HG02678 (cell line): ENCODE results near the gene SMOC1.

ENCODE experiments used
- ATAC-seq: cut with Tn5 transposase; IDR thresholded peaks from one replicate; pipeline ENCODE4 v1.9.1; 2021; ENCODE audit warnings: mild to moderate bottlenecking, moderate library complexity; ENCODE audit not compliant: unreplicated experiment

Gene SMOC1

GRCh38 chr14:69938751-69939150 lies 59.5 kb downstream of the SMOC1 start:
- no peak for ATAC-seq

GRCh38 chr14:69941768-69942742 lies 62.8 kb downstream of the SMOC1 start:
- ATAC-seq = no peak

- no peak for ATAC-seq
Measured at GRCh38 chr14:69943084-69943780, 64.0 kb downstream of the SMOC1 start.

DNA sequence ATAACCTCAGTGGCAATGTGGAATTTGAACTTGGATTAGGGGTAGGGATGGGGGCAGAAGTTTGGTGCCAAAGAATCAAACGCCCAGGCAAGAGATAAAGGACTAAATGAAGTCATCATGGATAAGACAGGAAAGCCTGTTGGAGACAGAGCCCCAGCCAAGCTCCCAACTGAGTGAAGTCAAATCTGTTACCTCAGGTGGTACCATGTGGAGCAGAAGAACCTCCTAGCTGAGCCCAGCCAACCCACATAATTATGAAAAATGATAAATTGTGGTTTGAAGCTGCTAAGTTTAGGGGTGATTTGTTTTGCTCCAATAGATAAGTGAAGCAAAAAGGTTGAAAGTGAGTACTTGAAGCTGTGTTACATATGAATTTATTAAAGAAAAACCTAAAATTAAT lies 66.1 kb downstream of the SMOC1 start:
- no peak for ATAC-seq

DNA sequence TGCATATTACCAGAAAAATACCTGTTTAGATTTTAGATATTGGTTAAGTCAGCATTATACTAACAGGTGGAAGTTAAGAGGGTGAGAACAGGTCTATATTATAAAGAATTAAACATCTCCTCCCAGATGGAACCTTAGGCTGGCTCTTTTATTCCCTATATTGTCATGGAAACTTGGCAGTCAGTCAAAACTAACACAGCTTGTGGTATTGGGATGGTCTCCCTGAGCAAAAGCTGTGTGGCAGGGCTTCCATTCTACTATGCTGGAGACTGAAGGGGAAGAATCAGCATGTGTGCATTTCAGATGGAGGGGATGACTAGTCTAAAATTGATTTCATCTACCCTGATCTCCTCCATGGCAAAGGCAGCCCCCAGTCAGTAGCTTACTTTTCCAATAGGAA lies 66.7 kb downstream of the SMOC1 start:
- no peak for ATAC-seq

DNA sequence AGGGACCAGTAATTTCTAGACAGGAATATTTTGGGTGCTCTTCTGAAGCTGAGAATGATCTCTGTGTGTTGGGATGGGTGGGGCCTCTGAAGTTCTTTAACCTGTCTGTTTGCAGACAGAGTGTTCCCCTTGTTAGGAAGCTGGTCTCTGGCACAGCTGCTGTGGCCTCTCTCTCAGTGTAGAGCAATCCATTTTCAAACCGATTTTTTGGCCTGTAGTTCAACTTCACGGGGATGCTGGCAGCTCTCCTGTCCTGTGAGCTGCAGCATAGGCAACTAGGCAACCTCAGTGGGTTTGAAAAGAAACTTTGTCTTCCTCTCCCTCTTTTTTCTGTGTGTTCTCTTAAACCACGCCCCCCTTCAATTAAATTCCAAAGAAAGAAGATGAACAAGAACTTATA lies 69.1 kb downstream of the SMOC1 start:
- ATAC-seq = no peak

- ATAC-seq = no peak
Measured at GRCh38 chr14:69951263-69951662, 72.0 kb downstream of the SMOC1 start.

DNA sequence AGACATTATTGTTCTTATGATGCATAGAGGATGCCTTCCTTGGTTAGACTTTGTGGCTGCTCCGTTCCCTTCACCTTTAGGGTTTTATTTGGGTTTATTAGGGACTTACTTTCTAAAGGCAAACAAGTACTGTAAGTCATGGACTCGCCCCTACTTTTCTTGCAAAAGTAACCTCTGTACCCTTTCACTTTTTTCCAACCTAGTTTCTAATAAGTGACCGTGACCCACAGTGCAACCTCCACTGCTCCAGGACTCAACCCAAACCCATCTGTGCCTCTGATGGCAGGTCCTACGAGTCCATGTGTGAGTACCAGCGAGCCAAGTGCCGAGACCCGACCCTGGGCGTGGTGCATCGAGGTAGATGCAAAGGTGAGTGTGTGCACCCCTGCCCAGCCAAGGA lies 72.7 kb downstream of the SMOC1 start:
- no peak for ATAC-seq

DNA sequence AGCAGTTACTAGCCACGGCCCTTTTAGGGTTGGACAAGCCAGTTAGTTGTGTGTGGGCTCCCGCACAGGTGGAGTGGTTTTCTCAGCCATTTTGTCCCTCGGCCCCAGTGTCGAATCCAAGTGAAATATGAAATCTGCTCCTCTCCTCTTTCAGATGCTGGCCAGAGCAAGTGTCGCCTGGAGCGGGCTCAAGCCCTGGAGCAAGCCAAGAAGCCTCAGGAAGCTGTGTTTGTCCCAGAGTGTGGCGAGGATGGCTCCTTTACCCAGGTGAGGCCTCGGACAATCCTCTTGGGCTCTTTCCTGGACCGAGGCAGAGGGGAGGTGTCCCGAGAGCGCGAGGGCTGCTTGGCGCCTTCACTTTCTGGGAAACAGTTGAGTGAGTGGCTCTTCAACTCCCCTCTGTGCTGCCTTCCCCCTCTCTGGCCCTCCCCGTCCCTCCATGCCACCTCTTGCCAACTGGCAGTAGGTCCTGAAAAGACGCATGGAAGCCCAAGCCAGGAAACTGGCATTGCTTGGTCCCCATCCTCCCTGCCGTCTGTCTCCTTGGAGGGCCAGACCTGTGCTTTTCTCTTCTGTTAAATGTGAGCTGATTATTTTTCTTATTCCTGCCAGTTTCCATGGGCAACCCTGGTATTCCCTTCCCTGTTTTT lies 74.2 kb downstream of the SMOC1 start:
- ATAC-seq = no peak

- no peak for ATAC-seq
Measured at GRCh38 chr14:69955855-69956845, 76.9 kb downstream of the SMOC1 start.

DNA sequence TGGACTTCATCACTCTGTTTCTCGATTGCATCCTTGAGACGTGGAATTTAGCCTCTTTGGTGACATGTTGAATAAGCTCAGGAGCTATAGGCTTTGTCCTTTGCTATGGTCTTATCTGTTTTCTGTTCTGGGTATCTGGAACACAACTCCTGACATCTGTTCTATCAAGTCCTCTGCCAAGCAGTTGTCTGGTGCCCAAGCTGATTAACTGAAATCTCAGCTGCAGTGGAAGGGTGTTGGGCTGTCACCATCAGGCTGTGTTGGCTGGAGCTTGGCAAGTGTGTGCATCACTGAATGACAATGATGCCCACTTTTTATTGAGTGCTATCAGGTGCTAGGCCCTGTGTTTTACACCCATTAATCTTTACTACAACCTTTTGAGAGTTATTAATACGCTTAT lies 77.8 kb downstream of the SMOC1 start:
- no peak for ATAC-seq

DNA sequence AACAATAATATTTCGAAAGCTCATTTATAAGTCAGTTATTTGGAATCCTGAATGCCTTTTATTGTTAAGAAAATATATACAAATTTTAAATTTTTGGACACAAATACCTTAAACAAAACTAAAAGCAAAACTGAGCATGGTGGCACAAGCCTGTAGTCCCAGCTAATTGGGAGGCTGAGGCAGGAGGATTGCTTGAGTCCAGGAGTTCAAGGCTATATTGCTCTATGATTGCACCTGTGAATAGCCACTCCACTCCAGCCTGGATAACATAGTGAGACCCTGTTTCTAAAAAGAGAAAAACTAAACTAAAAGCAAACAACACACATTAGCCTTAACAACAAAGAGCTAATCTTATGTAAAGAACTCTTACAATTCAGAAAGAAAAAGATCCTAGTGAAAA lies 78.8 kb downstream of the SMOC1 start:
- ATAC-seq = no peak

DNA sequence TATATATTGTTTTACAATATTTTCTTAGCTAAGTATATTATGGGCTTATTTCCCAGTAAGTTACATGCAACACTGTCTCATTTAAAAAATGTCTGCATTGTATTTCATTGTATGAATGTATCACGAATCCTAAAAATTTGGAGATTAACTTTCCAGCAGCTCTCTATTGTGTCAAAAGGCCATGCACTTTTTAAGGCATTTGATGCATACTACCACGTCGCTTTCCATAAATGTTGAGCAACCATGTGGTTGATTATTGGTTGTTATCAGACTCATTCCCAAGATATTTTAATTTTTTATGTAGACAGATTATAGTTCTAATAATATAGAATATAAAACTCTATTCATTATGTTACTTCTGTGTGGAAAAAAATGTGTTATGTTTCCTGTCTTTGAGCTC lies 79.9 kb downstream of the SMOC1 start:
- ATAC-seq = no peak

GRCh38 chr14:69960296-69960695 lies 81.1 kb downstream of the SMOC1 start:
- ATAC-seq = no peak

DNA sequence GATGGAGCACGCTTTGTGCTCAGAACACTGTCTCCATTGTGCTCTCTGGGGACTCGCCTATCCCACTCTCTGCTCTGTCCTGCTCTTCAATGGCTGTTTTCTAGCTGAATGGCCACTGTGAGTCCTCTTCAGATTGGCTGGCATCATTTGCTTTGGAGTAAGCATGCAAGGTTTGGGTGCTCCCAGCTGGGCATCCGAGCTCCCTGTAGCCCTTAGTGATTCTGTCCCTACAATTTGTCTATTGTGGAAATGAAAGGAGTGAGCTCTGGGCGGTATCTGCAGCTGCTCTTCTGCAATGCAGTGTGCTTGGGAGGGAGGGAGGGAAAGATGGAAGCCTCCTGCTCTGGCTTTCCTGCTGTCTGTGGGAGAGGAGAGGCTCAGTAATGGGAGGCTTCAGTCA lies 84.8 kb downstream of the SMOC1 start:
- no peak for ATAC-seq

- ATAC-seq = no peak
Measured at GRCh38 chr14:69964841-69965240, 85.6 kb downstream of the SMOC1 start.

GRCh38 chr14:69968132-69968531 lies 88.9 kb downstream of the SMOC1 start:
- no peak for ATAC-seq

DNA sequence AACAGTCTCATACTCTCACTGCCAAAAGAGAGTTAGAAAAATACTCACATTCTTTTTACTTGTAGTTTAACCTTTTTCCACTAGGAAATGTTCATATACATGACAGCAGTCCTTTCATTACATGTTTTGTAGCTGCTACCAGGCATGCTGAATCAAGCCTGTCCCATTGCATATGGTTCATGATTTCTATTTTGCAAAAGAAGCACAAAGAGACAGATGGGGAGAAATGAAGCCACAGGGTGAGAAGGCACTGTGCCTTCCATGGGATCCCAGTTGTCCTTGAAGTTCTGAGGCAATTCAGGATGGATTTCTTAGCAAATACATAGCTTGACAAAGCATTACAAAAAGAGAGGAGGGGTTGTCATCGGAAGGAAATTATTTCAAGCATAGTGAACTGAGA lies 89.5 kb downstream of the SMOC1 start:
- no peak for ATAC-seq

DNA sequence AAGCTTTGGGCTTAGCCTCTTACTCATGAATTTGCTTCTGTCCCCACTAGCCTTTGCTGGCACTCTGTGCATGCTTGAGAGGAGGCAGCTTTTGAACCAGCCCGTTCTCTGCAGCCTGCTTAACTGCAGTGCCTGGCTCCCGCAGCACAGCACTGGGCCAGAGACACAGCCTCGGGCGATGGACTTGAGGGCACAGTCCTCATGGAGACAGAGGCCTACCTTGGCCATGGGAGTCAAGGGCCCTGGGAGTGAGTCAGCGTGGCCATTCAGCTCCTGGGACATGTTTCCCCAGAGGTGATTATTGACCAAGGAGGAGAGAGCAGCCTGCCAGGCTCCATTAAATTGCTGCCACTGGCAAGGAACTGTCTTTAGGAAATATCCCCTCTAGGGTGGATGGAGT lies 93.5 kb downstream of the SMOC1 start:
- no peak for ATAC-seq

DNA sequence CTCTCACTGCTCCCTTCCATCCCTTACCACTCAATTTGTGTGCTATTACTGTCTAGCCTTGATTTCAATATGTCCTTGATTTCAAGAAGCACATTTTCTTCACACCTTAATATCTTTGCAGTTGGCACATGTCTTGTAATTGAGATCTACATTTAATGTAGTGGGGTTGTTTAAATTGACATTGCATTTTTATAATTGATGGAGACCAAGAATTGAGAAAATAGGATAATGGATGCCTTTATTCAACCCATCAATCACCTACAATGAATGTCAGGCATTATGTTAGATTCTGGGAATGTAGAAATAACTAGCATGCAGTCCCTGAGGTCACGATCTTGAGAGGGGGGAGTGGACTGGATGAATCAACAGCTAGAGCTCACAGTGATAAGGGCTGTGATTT lies 94.6 kb downstream of the SMOC1 start:
- ATAC-seq = no peak

- ATAC-seq = no peak
Measured at GRCh38 chr14:69979882-69980281, 100.7 kb downstream of the SMOC1 start.
